PFSK-1 (cell line): Measurements from ENCODE around the gene RSU1.

Experiments
- FOXP2 ChIP-seq: optimal IDR thresholded peaks from 2 replicates; pipeline ENCODE3; 2011; ENCODE audit warnings: borderline replicate concordance, control low read depth, inconsistent platforms; ENCODE audit not compliant: insufficient read depth; ENCODE audit errors: extremely low read length, extremely low read depth
- POLR2AphosphoS5 ChIP-seq: IDR thresholded peaks from 2 replicates; pipeline ENCODE4 v1.6.1; 2012; ENCODE audit warnings: low read depth, mild to moderate bottlenecking, control low read depth, low read length, moderate library complexity
- REST ChIP-seq, 2 experiments: IDR thresholded peaks; 2 replicates each; pipeline versions ENCODE4 v1.6.1 to v1.8.0; 2011 to 2012; ENCODE audit warnings: low read depth in 2 of 2, low read length in 2 of 2, control low read depth in 1 of 2, inconsistent platforms in 1 of 2, mild to moderate bottlenecking in 1 of 2, moderate library complexity in 1 of 2; ENCODE audit not compliant: insufficient read depth in 1 of 2
- SIN3A ChIP-seq: IDR thresholded peaks from 2 replicates; pipeline ENCODE4 v1.6.1; 2012; ENCODE audit warnings: mild to moderate bottlenecking, low read length, moderate library complexity, borderline replicate concordance; ENCODE audit not compliant: insufficient read depth

DNA sequence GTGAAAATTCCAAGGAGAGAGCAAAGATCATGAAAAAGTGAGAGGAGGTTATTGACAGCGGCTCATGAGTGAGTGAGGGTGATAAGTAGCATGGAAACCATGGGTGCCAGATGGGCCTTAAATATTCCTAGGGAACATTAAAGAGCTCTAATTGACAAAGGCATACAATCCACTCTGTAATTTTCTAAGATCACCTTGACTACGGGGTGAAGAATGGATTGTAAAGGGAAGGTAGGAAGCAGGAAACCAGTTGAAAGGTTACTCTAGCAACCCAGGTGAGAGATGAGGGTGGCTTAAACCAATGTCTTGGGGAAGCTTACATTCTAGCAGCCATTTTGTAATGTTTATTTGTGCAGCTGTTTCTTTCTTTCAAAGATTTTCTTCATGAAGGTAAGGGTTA, 75.7 kb downstream of the RSU1 start:
- TF ChIP-seq POLR2AphosphoS5 = no peak
- no peak for TF ChIP-seq REST (IDR thresholded peaks at IDR 0.05; ENCODE audit: insufficient read depth in 1 of 2, low read depth in 2 of 2, low read length in 2 of 2)
- no peak for TF ChIP-seq FOXP2
- no peak for TF ChIP-seq SIN3A
